ENCODE data around the gene GNAQ. TPM values are rescaled to one million over a fixed set of nuclear protein-coding genes. Genes with fewer than 3 reads are reported as not detected.
A peak's percentile ranks its signal among the peaks of the same experiment; 100 is the strongest.
"Not testable (repeated sequence)": the region's sequence is repeated elsewhere in the genome, so short reads cannot be mapped to it uniquely, and the experiment has no call there.

Gene GNAQ
- total RNA-seq, 1 experiment from 2014 or later: 38.2 TPM

GRCh38 chr9:77719321-77719720 lies 312.3 kb downstream of the GNAQ start:
- H3K9me3 Mint-ChIP-seq (ENCODE audit: unreplicated experiment): no peaks in the 10 kb centered on the region
- ChIA-PET POLR2A (no interaction called here), CTCF (interaction anchor here (0.6 to 0.8 kb wide), 2 partner anchors 31 to 198 kb away, joined by 4 to 5 read pairs; no protein-coding TSS in a partner anchor)
- no TSS peak for BruUV-seq (replicated peaks)
- DNase-seq (ENCODE audit: unreplicated experiment): no peak
- H3K4me3 Mint-ChIP-seq (ENCODE audit: unreplicated experiment): no peak overlapping the region
- peaks cover 12% of the 10 kb centered on the region for H3K4me1 Mint-ChIP-seq (ENCODE audit: insufficient read depth, unreplicated experiment)
- no peaks in the 10 kb centered on the region for H3K27me3 Mint-ChIP-seq (ENCODE audit: insufficient read depth, unreplicated experiment)
- intact Hi-C loops (cut with micrococcal nuclease): no loop called here
- H3K36me3 Mint-ChIP-seq (ENCODE audit: insufficient read depth, unreplicated experiment): peaks cover 24% of the 10 kb centered on the region
- TF ChIP-seq CTCF (IDR thresholded peaks at IDR 0.05; ENCODE audit: unreplicated experiment): no peak
- no peak overlapping the region for H3K27ac Mint-ChIP-seq (ENCODE audit: low read depth, unreplicated experiment)

GRCh38 chr9:77718298-77718640 lies 313.3 kb downstream of the GNAQ start:
- peaks cover 12% of the 10 kb centered on the region for H3K4me1 Mint-ChIP-seq (ENCODE audit: insufficient read depth, unreplicated experiment)
- CTCF ChIA-PET: interaction anchor here (0.6 to 0.7 kb wide), 2 partner anchors 50 to 343 kb away, joined by 4 to 5 read pairs; no protein-coding TSS in a partner anchor

GRCh38 chr9:77717608-77718297 lies 313.9 kb downstream of the GNAQ start:
- intact Hi-C loops (cut with micrococcal nuclease): not testable (repeated sequence)

More at GRCh38 chr9:77718298-77718640, 313.3 kb downstream of the GNAQ start:
- H3K27me3 Mint-ChIP-seq (ENCODE audit: insufficient read depth, unreplicated experiment); H3K4me3 Mint-ChIP-seq (ENCODE audit: unreplicated experiment); BruUV-seq (replicated peaks); H3K9me3 Mint-ChIP-seq (ENCODE audit: unreplicated experiment); intact Hi-C loops (cut with micrococcal nuclease); DNase-seq (ENCODE audit: unreplicated experiment): not testable (repeated sequence)
- Mint-ChIP-seq H3K27ac (ENCODE audit: low read depth, unreplicated experiment) (peak overlapping the region; percentile 95), H3K36me3 (ENCODE audit: insufficient read depth, unreplicated experiment) (peaks cover 19% of the 10 kb centered on the region)
- POLR2A ChIA-PET: interaction anchor here (0.6 to 1.0 kb wide), 2 partner anchors 11 to 30 kb away, joined by 3 read pairs; no protein-coding TSS in a partner anchor

GRCh38 chr9:77714077-77714549 lies 317.5 kb downstream of the GNAQ start:
- CTCF ChIA-PET: interaction anchor here (1.1 to 1.3 kb wide), 2 partner anchors 257 to 281 kb away, joined by 3 to 4 read pairs; no protein-coding TSS in a partner anchor
- peak overlapping the region; percentile 52 for H3K27ac Mint-ChIP-seq (ENCODE audit: low read depth, unreplicated experiment)
- TF ChIP-seq CTCF (IDR thresholded peaks at IDR 0.05; ENCODE audit: unreplicated experiment): no peak
- no peak overlapping the region for H3K4me3 Mint-ChIP-seq (ENCODE audit: unreplicated experiment)
- H3K4me1 Mint-ChIP-seq (ENCODE audit: insufficient read depth, unreplicated experiment): peaks cover 30% of the 10 kb centered on the region
- no TSS peak for BruUV-seq (replicated peaks)
- no peaks in the 10 kb centered on the region for H3K27me3 Mint-ChIP-seq (ENCODE audit: insufficient read depth, unreplicated experiment)
- POLR2A ChIA-PET: no interaction called here
- H3K36me3 Mint-ChIP-seq (ENCODE audit: insufficient read depth, unreplicated experiment): peaks cover 15% of the 10 kb centered on the region
- peaks cover 7% of the 10 kb centered on the region for H3K9me3 Mint-ChIP-seq (ENCODE audit: unreplicated experiment)
- intact Hi-C loops (cut with micrococcal nuclease): no loop called here
- DNase-seq (ENCODE audit: unreplicated experiment): no peak

More at GRCh38 chr9:77717608-77718297, 313.9 kb downstream of the GNAQ start:
- peak overlapping the region; percentile 95 for H3K27ac Mint-ChIP-seq (ENCODE audit: low read depth, unreplicated experiment)
- H3K9me3 Mint-ChIP-seq (ENCODE audit: unreplicated experiment); H3K27me3 Mint-ChIP-seq (ENCODE audit: insufficient read depth, unreplicated experiment); H3K4me3 Mint-ChIP-seq (ENCODE audit: unreplicated experiment): not testable (repeated sequence)
- ChIA-PET CTCF (interaction anchor here (0.6 to 0.9 kb wide), 4 partner anchors 50 to 1062 kb away, joined by 3 to 5 read pairs (median 4); no protein-coding TSS in a partner anchor), POLR2A (interaction anchor here (1.0 kb wide), 1 partner anchor 10 kb away, joined by 3 read pairs; no protein-coding TSS in a partner anchor)
- TSS peak; percentile 11 for BruUV-seq (replicated peaks)
- DNase-seq (ENCODE audit: unreplicated experiment): peak; percentile 60
- peaks cover 24% of the 10 kb centered on the region for H3K36me3 Mint-ChIP-seq (ENCODE audit: insufficient read depth, unreplicated experiment)
- H3K4me1 Mint-ChIP-seq (ENCODE audit: insufficient read depth, unreplicated experiment): peaks cover 17% of the 10 kb centered on the region

- H3K27ac Mint-ChIP-seq (ENCODE audit: low read depth, unreplicated experiment): peak overlapping the region; percentile 52
- H3K27me3 Mint-ChIP-seq (ENCODE audit: insufficient read depth, unreplicated experiment): no peaks in the 10 kb centered on the region
- POLR2A ChIA-PET: interaction anchor here (1.1 kb wide), 1 partner anchor 158 kb away, joined by 3 read pairs; no protein-coding TSS in a partner anchor
- CTCF ChIA-PET: interaction anchor here (0.7 kb wide), 1 partner anchor 10 kb away, joined by 3 read pairs; no protein-coding TSS in a partner anchor
- intact Hi-C loops (cut with micrococcal nuclease): no loop called here
- no peak for TF ChIP-seq CTCF (IDR thresholded peaks at IDR 0.05; ENCODE audit: unreplicated experiment)
- H3K4me3 Mint-ChIP-seq (ENCODE audit: unreplicated experiment): no peak overlapping the region
- H3K9me3 Mint-ChIP-seq (ENCODE audit: unreplicated experiment): peaks cover 7% of the 10 kb centered on the region
- peak; percentile 51 for DNase-seq (ENCODE audit: unreplicated experiment)
- H3K4me1 Mint-ChIP-seq (ENCODE audit: insufficient read depth, unreplicated experiment): peaks cover 36% of the 10 kb centered on the region
- peaks cover 13% of the 10 kb centered on the region for H3K36me3 Mint-ChIP-seq (ENCODE audit: insufficient read depth, unreplicated experiment)
- BruUV-seq (replicated peaks): no TSS peak
These were observed 319.0 kb downstream of the GNAQ start for GRCh38 chr9:77712533-77713130.

Measured in MCF 10A (cell line).